Transverse colon (tissue), 4 donors: ENCODE measurements around the gene VPS9D1. TPM values are rescaled to one million over a fixed set of nuclear protein-coding genes. Genes with fewer than 3 reads are reported as not detected.

Experiments
- DNase-seq: peaks from one replicate; pipeline ENCODE4 v3.0.0-alpha.2; 2019
- H3K27ac ChIP-seq, 4 donors: fragments of 200-600 bp; sonication (generic); 2 replicates each; pipeline ENCODE4 v1.5.1; 2016 to 2018; ENCODE audit warnings: inconsistent platforms in 4 of 4
- H3K27me3 ChIP-seq: fragments of 200-600 bp; sonication (generic); 2 replicates; pipeline ENCODE4 v1.5.1; 2017; ENCODE audit warnings: inconsistent platforms
- H3K36me3 ChIP-seq, 4 donors: fragments of 200-600 bp; sonication (generic); 2 replicates each; pipeline ENCODE4 v1.5.1; 2017 to 2019; ENCODE audit warnings: inconsistent platforms in 4 of 4
- H3K4me1 ChIP-seq, 4 donors: fragments of 200-600 bp; sonication (generic); 2 replicates each; pipeline ENCODE4 v1.5.1; 2017 to 2020; ENCODE audit warnings: inconsistent platforms in 4 of 4
- H3K4me3 ChIP-seq, 4 donors: fragments of 200-600 bp; sonication (generic); 1 replicate in 1 of 4; 2 replicates in 3 of 4; pipeline versions ENCODE4 v1.5.1 to v1.6.1; 2017 to 2019; ENCODE audit warnings: inconsistent platforms in 4 of 4
- H3K9me3 ChIP-seq, 2 donors: fragments of 200-600 bp; sonication (generic); 2 replicates each; pipeline ENCODE4 v1.5.1; 2017 to 2019; ENCODE audit warnings: inconsistent platforms in 2 of 2
- CTCF ChIP-seq, 5 experiments: fragments of 200-600 bp in 3 of 5; fragments of 450-650 bp in 2 of 5; sonication (generic) in 3 of 5; IDR thresholded peaks; 1 replicate in 2 of 5; 2 replicates in 3 of 5; pipeline ENCODE4 v1.5.1; 2016 to 2017; ENCODE audit warnings: antibody characterized with exemption in 5 of 5, inconsistent platforms in 3 of 5, mild to moderate bottlenecking in 2 of 5, moderate library complexity in 1 of 5
- EP300 ChIP-seq: sonication (generic); formaldehyde crosslinking; IDR thresholded peaks from one replicate; pipeline ENCODE4 v1.6.1; 2017; ENCODE audit warnings: antibody characterized with exemption, low read depth
- POLR2A ChIP-seq: fragments of 450-650 bp; IDR thresholded peaks from one replicate; pipeline ENCODE4 v1.6.1; 2016; ENCODE audit warnings: antibody characterized with exemption, mild to moderate bottlenecking, moderate library complexity
- POLR2AphosphoS5 ChIP-seq, 3 donors: sonication (generic); formaldehyde crosslinking; IDR thresholded peaks; one replicate each; pipeline ENCODE4 v1.6.1; 2016; ENCODE audit warnings: antibody characterized with exemption in 3 of 3
- WGBS, 2 donors: methylation state at CpG; one replicate each; pipeline ENCODE4 v1.1.5; 2018; ENCODE audit warnings: low coverage in 1 of 2; 5-methylcytosine and 5-hydroxymethylcytosine counted together
- in situ Hi-C, 4 donors: fragments of 200-750 bp; cut with MboI; loops; one replicate each; pipeline versions ENCODE4 v1.15.0 to v1.15.1; 2017; ENCODE audit warnings: low sequenced_read_pairs in 3 of 4, low pct_ligation_motif_present in 1 of 4, low pct_unique_long_range_greater_than_20kb in 1 of 4
- intact Hi-C: fragments of 100-400 bp; cut with DNase I; formaldehyde crosslinking; loops from one replicate; pipeline ENCODE4 v1.15.1; 2023; ENCODE audit warnings: low total_unique reads
- total RNA-seq, 4 donors: library from RNA; depleted of rRNA; stranded (reverse); fragments of >200 nt; gene quantifications; one replicate each; pipeline ENCODE4 v1.1.0, GENCODE V29; 2016

The VPS9D1 gene
- total RNA-seq, 4 donors from 2014 or later: 13.1 to 54.6 (median 18.8) TPM

- Histone ChIP-seq H3K9me3 (no peaks in the 10 kb centered on the region), H3K27ac (peak overlapping the region in 1 of 4 donors; percentile 43), H3K4me1 (peaks cover 7 to 26% (median 16%) of the 10 kb centered on the region in 4 donors), H3K4me3 (peak overlapping the region; percentile 8 to 44 (median 30)), H3K27me3 (peaks cover 12% of the 10 kb centered on the region), H3K36me3 (no peaks in the 10 kb centered on the region)
- intact Hi-C loops: no loop called here
- 5% methylated on average over 12 of the region's 48 CpGs; no CpG with 5 or more reads in 1 of the 2 donors for WGBS, 2 donors
- peak in 1 of 3 donors; percentile 7 for TF ChIP-seq POLR2AphosphoS5 (IDR thresholded peaks at IDR 0.05)
- TF ChIP-seq POLR2A: peak; percentile 10
- TF ChIP-seq EP300: no peak
- no peak for TF ChIP-seq CTCF (IDR thresholded peaks at IDR 0.05)
- DNase-seq: peak; percentile 74
- in situ Hi-C loops: no loop called here
These were observed 9.0 kb downstream of the VPS9D1 start for GRCh38 chr16:89711601-89712273.

GRCh38 chr16:89710709-89711564 lies 9.8 kb downstream of the VPS9D1 start:
- WGBS, 2 donors: 88% methylated on average over 39 of the region's 63 CpGs; no CpG with 5 or more reads in 1 of the 2 donors
- no peak for DNase-seq
- Histone ChIP-seq H3K27ac (no peak overlapping the region), H3K4me1 (peaks cover 7 to 26% (median 17%) of the 10 kb centered on the region in 4 donors), H3K27me3 (peaks cover 12% of the 10 kb centered on the region), H3K9me3 (no peaks in the 10 kb centered on the region), H3K4me3 (no peak overlapping the region), H3K36me3 (no peaks in the 10 kb centered on the region)
- in situ Hi-C loops: no loop called here
- TF ChIP-seq POLR2AphosphoS5 (IDR thresholded peaks at IDR 0.05) (no peak), POLR2A (no peak), CTCF (IDR thresholded peaks at IDR 0.05) (no peak)
- intact Hi-C loops: no loop called here

- WGBS, 2 donors: 80% methylated on average over 19 of the region's 19 CpGs; no CpG with 5 or more reads in 1 of the 2 donors
- H3K9me3 ChIP-seq: no peaks in the 10 kb centered on the region
- H3K4me3 ChIP-seq: no peak overlapping the region
- no peak overlapping the region for H3K27ac ChIP-seq
- DNase-seq: no peak
- in situ Hi-C loops (loop anchor here in 2 of 4 donors (10.0 kb wide), 1 partner anchor 85 kb away; no protein-coding TSS in a partner anchor), intact Hi-C loops (loop anchor here (10.0 kb wide), 1 partner anchor 85 kb away; no protein-coding TSS in a partner anchor)
- H3K36me3 ChIP-seq: no peaks in the 10 kb centered on the region
- TF ChIP-seq POLR2A: no peak
- TF ChIP-seq CTCF (IDR thresholded peaks at IDR 0.05): no peak
- TF ChIP-seq POLR2AphosphoS5 (IDR thresholded peaks at IDR 0.05): no peak
- TF ChIP-seq EP300: no peak
- peaks cover 12% of the 10 kb centered on the region for H3K27me3 ChIP-seq
- peaks cover 7 to 26% (median 17%) of the 10 kb centered on the region in 4 donors for H3K4me1 ChIP-seq
These were observed 10.8 kb downstream of the VPS9D1 start for GRCh38 chr16:89709716-89710432.
